ENCODE measurements around the gene MTUS2. TPM values are rescaled to one million over a fixed set of nuclear protein-coding genes. Genes with fewer than 3 reads are reported as not detected.

Gene MTUS2
- polyA plus RNA-seq, 2 of the 4 experiments (the other 2 are of a cell fraction): not detected

- H3K9me3 ChIP-seq: no peaks in the 10 kb centered on the region
- TF ChIP-seq, protein P1, sequence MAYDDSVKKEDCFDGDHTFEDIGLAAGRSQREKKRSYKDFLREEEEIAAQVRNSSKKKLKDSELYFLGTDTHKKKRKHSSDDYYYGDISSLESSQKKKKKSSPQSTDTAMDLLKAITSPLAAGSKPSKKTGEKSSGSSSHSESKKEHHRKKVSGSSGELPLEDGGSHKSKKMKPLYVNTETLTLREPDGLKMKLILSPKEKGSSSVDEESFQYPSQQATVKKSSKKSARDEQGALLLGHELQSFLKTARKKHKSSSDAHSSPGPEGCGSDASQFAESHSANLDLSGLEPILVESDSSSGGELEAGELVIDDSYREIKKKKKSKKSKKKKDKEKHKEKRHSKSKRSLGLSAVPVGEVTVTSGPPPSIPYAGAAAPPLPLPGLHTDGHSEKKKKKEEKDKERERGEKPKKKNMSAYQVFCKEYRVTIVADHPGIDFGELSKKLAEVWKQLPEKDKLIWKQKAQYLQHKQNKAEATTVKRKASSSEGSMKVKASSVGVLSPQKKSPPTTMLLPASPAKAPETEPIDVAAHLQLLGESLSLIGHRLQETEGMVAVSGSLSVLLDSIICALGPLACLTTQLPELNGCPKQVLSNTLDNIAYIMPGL (CRISPR knock-in tag; IDR thresholded peaks at IDR 0.05; ENCODE audit: borderline replicate concordance): no peak
- TF ChIP-seq KDM5A (IDR thresholded peaks at IDR 0.05) (no peak), EHMT2 (IDR thresholded peaks at IDR 0.05; ENCODE audit: low read depth) (no peak), NR3C1 (IDR thresholded peaks at IDR 0.05) (no peak), ATOH8 (CRISPR knock-in tag; IDR thresholded peaks at IDR 0.05; ENCODE audit: low read depth) (no peak), FOSB (CRISPR knock-in tag; IDR thresholded peaks at IDR 0.05) (no peak), RFX5 (IDR thresholded peaks at IDR 0.05) (no peak), ZC3H11A (IDR thresholded peaks at IDR 0.05) (no peak), HOXA7 (CRISPR knock-in tag; IDR thresholded peaks at IDR 0.05) (no peak), HOXB13 (CRISPR knock-in tag; IDR thresholded peaks at IDR 0.05; ENCODE audit: low read depth) (no peak), BHLHE40 (IDR thresholded peaks at IDR 0.05; ENCODE audit: low read depth, low read length) (no peak), HDAC2 (IDR thresholded peaks at IDR 0.05) (no peak)
- TF ChIP-seq, protein P2, sequence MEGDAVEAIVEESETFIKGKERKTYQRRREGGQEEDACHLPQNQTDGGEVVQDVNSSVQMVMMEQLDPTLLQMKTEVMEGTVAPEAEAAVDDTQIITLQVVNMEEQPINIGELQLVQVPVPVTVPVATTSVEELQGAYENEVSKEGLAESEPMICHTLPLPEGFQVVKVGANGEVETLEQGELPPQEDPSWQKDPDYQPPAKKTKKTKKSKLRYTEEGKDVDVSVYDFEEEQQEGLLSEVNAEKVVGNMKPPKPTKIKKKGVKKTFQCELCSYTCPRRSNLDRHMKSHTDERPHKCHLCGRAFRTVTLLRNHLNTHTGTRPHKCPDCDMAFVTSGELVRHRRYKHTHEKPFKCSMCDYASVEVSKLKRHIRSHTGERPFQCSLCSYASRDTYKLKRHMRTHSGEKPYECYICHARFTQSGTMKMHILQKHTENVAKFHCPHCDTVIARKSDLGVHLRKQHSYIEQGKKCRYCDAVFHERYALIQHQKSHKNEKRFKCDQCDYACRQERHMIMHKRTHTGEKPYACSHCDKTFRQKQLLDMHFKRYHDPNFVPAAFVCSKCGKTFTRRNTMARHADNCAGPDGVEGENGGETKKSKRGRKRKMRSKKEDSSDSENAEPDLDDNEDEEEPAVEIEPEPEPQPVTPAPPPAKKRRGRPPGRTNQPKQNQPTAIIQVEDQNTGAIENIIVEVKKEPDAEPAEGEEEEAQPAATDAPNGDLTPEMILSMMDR (IDR thresholded peaks at IDR 0.05): no peak
- H3K4me1 ChIP-seq: no peaks in the 10 kb centered on the region
- 0% methylated on average over 4 of the region's 4 CpGs for WGBS (ENCODE audit: missing lambda C conversion rate)
- DNase-seq (ENCODE audit: low read depth in 1 of 2, low spot score in 1 of 2) (no peak), FAIRE-seq (no peak), ATAC-seq (no peak)
- H3K27ac ChIP-seq: no peak overlapping the region
- ChIA-PET CTCF (interaction anchor here (0.6 kb wide), 1 partner anchor 29 kb away, joined by 3 read pairs; no protein-coding TSS in a partner anchor), POLR2A (no interaction called here)
- H3K4me3 ChIP-seq: no peak overlapping the region
- H3K4me2 ChIP-seq: no peak overlapping the region
Observed at GRCh38 chr13:28967029-28967915, 147.1 kb downstream of the MTUS2 start.

GRCh38 chr13:28976195-28976594 is 156.1 kb downstream of the MTUS2 start:
- TF ChIP-seq JUNB (IDR thresholded peaks at IDR 0.05) (no peak), CBX8 (IDR thresholded peaks at IDR 0.05) (no peak), ZC3H11A (IDR thresholded peaks at IDR 0.05) (no peak), MAZ (IDR thresholded peaks at IDR 0.05; ENCODE audit: borderline replicate concordance, low read depth, low read length) (no peak), GATA3 (IDR thresholded peaks at IDR 0.05; ENCODE audit: borderline replicate concordance) (no peak), BCL3 (IDR thresholded peaks at IDR 0.05) (no peak)
- TF ChIP-seq, protein P1 (CRISPR knock-in tag; IDR thresholded peaks at IDR 0.05; ENCODE audit: borderline replicate concordance): no peak
- DNase-seq (ENCODE audit: low read depth in 1 of 2, low spot score in 1 of 2) (no peak), ATAC-seq (no peak), FAIRE-seq (no peak)
- H3K4me2 ChIP-seq: no peak overlapping the region
- H3K4me3 ChIP-seq: no peak overlapping the region
- CTCF ChIA-PET: no interaction called here
- no peaks in the 10 kb centered on the region for H3K4me1 ChIP-seq
- H3K9me3 ChIP-seq: no peaks in the 10 kb centered on the region
- no peak overlapping the region for H3K27ac ChIP-seq
- 0% methylated on average over 1 of the region's 1 CpG for WGBS (ENCODE audit: missing lambda C conversion rate)
- POLR2A ChIA-PET: no interaction called here
